IPS DF 19.7 (cell line): ENCODE measurements around the gene SYT8.
"Not testable (repeated sequence)": the region's sequence is repeated elsewhere in the genome, so short reads cannot be mapped to it uniquely, and the experiment has no call there.

Experiments
- DNase-seq: peaks from one replicate; pipeline ENCODE4 v3.0.0-alpha.2; 2013; ENCODE audit warnings: low read depth, low spot score

SYT8 gene

DNA sequence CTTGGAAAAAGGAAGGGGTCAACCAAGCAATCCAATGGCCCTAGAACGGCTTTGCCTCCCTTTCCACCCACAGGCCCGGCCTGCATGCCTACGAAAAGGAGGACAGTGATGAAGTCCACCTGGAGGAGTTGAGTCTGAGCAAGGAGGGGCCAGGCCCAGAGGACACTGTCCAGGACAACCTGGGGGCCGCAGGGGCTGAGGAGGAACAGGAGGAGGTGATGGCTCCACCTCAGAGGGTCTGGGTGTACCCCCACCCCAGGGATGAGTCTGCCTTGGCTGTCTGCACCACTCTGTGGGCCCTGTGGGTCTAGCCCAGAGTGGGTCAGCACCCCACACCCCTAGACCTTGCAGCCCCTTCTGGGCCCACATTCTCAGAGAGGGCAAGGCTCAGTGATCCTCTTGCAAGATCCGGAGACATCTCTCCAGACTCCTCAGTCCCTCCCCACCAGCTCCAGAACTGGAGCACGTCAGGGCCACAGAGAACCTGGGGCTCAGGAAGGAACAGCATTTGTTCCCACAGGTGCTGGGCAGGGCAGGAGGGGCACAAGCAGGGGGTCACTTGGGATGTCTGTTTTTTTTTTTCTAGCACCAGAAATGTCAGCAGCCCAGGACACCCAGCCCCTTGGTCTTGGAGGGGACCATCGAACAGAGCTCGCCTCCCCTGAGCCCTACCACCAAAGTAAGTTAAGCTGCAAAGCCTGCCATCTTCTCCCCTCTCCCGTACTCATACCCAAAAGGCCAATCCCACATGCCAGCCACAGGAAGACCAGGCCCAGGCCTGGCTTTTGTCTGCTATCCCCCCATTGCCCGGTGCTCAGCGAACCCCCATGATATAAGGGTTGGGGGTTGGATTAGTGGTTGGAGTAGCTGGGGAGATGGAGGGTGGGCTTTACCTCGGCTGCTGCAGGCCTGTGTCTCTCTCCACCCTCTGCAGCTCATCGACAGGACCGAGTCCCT lies 48.8 kb downstream of the SYT8 start:
- no peak for DNase-seq

DNA sequence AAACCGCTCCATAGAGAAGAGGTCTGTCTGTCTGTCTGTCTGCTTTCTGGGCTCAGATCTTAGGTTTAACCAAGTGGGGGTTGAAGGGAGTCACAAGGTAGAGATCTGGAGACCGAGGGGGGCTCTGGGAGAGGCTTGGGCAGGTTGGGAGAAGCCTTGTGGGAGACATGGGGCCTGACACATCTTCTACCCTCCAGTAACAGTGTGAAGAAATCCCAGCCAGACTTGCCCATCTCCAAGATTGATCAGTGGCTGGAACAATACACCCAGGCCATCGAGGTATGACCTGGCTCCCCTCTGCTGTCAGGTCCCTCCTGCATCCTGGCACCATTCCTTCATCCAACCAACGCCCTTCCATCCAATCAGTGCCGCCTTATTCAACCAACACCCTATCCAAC lies 49.5 kb downstream of the SYT8 start:
- DNase-seq, result no peak

DNA sequence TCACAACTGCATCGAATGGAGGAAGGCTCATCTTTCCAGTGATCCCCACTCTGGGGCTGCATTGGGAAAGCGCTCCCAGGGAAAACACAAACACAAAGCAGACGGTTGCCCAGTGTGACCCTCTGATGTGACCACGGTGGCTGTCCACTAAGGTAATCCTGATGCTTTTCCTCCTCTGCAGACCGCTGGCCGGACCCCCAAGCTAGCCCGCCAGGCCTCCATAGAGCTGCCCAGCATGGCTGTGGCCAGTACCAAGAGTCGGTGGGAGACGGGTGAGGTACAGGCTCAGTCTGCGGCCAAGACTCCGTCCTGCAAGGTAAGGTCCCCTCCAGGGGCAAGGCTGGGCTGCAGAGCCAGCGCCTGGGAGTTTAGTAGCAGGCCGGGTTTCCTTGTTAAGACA lies 51.8 kb downstream of the SYT8 start:
- DNase-seq, result not testable (repeated sequence)
